ENCODE data around the gene ATP2B1.

Gene ATP2B1

GRCh38 chr12:89679631-89680030 is 29.0 kb downstream of the ATP2B1 start:
- TF ChIP-seq CTCF (IDR thresholded peaks at IDR 0.05): no peak
- no peak for TF ChIP-seq ZFX (IDR thresholded peaks at IDR 0.05; ENCODE audit: borderline replicate concordance)
- no peak overlapping the region for H3K27ac ChIP-seq

- TF ChIP-seq CTCF (IDR thresholded peaks at IDR 0.05): no peak
- no peak for TF ChIP-seq ZFX (IDR thresholded peaks at IDR 0.05; ENCODE audit: borderline replicate concordance)
- H3K27ac ChIP-seq: no peak overlapping the region
Observed at GRCh38 chr12:89678225-89678624, 30.4 kb downstream of the ATP2B1 start.

GRCh38 chr12:89676930-89677329 is 31.7 kb downstream of the ATP2B1 start:
- no peak overlapping the region for H3K27ac ChIP-seq
- TF ChIP-seq ZFX (IDR thresholded peaks at IDR 0.05; ENCODE audit: borderline replicate concordance) (no peak), CTCF (IDR thresholded peaks at IDR 0.05) (no peak)

- no peak for TF ChIP-seq CTCF (IDR thresholded peaks at IDR 0.05)
- TF ChIP-seq ZFX (IDR thresholded peaks at IDR 0.05; ENCODE audit: borderline replicate concordance): no peak
- H3K27ac ChIP-seq: no peak overlapping the region
Observed at GRCh38 chr12:89674326-89674942, 34.2 kb downstream of the ATP2B1 start.

GRCh38 chr12:89673603-89674002 is 35.0 kb downstream of the ATP2B1 start:
- H3K27ac ChIP-seq: no peak overlapping the region
- TF ChIP-seq CTCF (IDR thresholded peaks at IDR 0.05) (no peak), ZFX (IDR thresholded peaks at IDR 0.05; ENCODE audit: borderline replicate concordance) (no peak)

GRCh38 chr12:89672589-89672979 is 36.1 kb downstream of the ATP2B1 start:
- no peak overlapping the region for H3K27ac ChIP-seq
- TF ChIP-seq CTCF (IDR thresholded peaks at IDR 0.05) (no peak), ZFX (IDR thresholded peaks at IDR 0.05; ENCODE audit: borderline replicate concordance) (no peak)

GRCh38 chr12:89671469-89671868 is 37.2 kb downstream of the ATP2B1 start:
- H3K27ac ChIP-seq: no peak overlapping the region
- TF ChIP-seq CTCF (IDR thresholded peaks at IDR 0.05): no peak
- TF ChIP-seq ZFX (IDR thresholded peaks at IDR 0.05; ENCODE audit: borderline replicate concordance): no peak
